Measurements from ENCODE around the gene TRIM63.
"Not testable (repeated sequence)": the region's sequence is repeated elsewhere in the genome, so short reads cannot be mapped to it uniquely, and the experiment has no call there.

Gene TRIM63

GRCh38 chr1:26067432-26067911 is at the start of gene TRIM63:
Gene TRIM63, minus strand, starts transcription at chr1:26067630. Its CDS starts 136 bp downstream, at chr1:26067494.
- DNase-seq (ENCODE audit: low read depth), result no peak

GRCh38 chr1:26114165-26114927 is 46.9 kb upstream of the TRIM63 start:
- DNase-seq (ENCODE audit: low read depth), result no peak

GRCh38 chr1:26112407-26112775 is 45.0 kb upstream of the TRIM63 start:
- no peak for DNase-seq (ENCODE audit: low read depth)

GRCh38 chr1:26111530-26112406 is 44.3 kb upstream of the TRIM63 start, which contains the start of gene PDIK1L:
Gene PDIK1L, plus strand, starts transcription at chr1:26111824. Its CDS starts 2,485 bp downstream, at chr1:26114309.
- peak; percentile 77 for DNase-seq (ENCODE audit: low read depth)

GRCh38 chr1:26110731-26111529 is 43.5 kb upstream of the TRIM63 start:
- no peak for DNase-seq (ENCODE audit: low read depth)

GRCh38 chr1:26109229-26110164 is 42.1 kb upstream of the TRIM63 start:
- no peak for DNase-seq (ENCODE audit: low read depth)

GRCh38 chr1:26105226-26105548 is 37.8 kb upstream of the TRIM63 start:
- not testable (repeated sequence) for DNase-seq (ENCODE audit: low read depth)

GRCh38 chr1:26102526-26102925 is 35.1 kb upstream of the TRIM63 start:
- no peak for DNase-seq (ENCODE audit: low read depth)

- DNase-seq (ENCODE audit: low read depth), result no peak
Observed at GRCh38 chr1:26102119-26102518, 34.7 kb upstream of the TRIM63 start.

- DNase-seq (ENCODE audit: low read depth), result not testable (repeated sequence)
Observed at GRCh38 chr1:26100204-26100603, 32.8 kb upstream of the TRIM63 start.

- DNase-seq (ENCODE audit: low read depth), result no peak
Observed at GRCh38 chr1:26099780-26100179, 32.4 kb upstream of the TRIM63 start.

- no peak for DNase-seq (ENCODE audit: low read depth)
Observed at GRCh38 chr1:26098602-26099001, 31.2 kb upstream of the TRIM63 start.

GRCh38 chr1:26097696-26098095 is 30.3 kb upstream of the TRIM63 start:
- DNase-seq (ENCODE audit: low read depth), result peak; percentile 24

GRCh38 chr1:26096471-26096870 is 29.0 kb upstream of the TRIM63 start:
- no peak for DNase-seq (ENCODE audit: low read depth)

GRCh38 chr1:26094677-26095383 is 27.4 kb upstream of the TRIM63 start:
- no peak for DNase-seq (ENCODE audit: low read depth)

- no peak for DNase-seq (ENCODE audit: low read depth)
Observed at GRCh38 chr1:26094076-26094669, 26.7 kb upstream of the TRIM63 start.

- DNase-seq (ENCODE audit: low read depth), result not testable (repeated sequence)
Observed at GRCh38 chr1:26093569-26093968, 26.1 kb upstream of the TRIM63 start.

GRCh38 chr1:26092422-26092821 is 25.0 kb upstream of the TRIM63 start:
- DNase-seq (ENCODE audit: low read depth), result no peak

GRCh38 chr1:26090893-26091292 is 23.5 kb upstream of the TRIM63 start:
- DNase-seq (ENCODE audit: low read depth), result no peak

GRCh38 chr1:26089125-26089524 is 21.7 kb upstream of the TRIM63 start:
- DNase-seq (ENCODE audit: low read depth), result no peak

All from GM04503 (cell line).